GM21576 (cell line): Measurements from ENCODE around the gene AUTS2.

Source experiments
- ATAC-seq: cut with Tn5 transposase; IDR thresholded peaks from one replicate; pipeline ENCODE4 v1.9.1; 2021; ENCODE audit warnings: mild to moderate bottlenecking, moderate library complexity; ENCODE audit not compliant: unreplicated experiment

The AUTS2 gene

DNA sequence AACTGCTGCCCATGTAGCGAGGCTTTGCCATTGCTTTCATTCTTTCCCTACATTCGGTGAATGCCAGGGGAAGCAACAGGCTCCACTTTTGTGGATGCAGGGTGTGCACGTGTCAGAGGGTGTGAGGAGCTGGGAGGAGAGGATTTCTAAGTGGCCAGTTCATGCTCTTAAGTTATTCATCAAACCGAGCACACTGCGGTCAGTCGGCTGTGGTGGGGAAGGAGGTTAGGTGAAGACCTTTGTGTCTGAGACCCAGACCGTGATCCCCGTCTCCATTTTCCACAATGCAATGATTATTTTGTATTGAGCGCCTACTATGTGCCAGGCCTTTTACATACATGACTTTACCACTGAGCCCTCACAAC is 1095.0 kb downstream of the AUTS2 start:
- ATAC-seq = no peak

DNA sequence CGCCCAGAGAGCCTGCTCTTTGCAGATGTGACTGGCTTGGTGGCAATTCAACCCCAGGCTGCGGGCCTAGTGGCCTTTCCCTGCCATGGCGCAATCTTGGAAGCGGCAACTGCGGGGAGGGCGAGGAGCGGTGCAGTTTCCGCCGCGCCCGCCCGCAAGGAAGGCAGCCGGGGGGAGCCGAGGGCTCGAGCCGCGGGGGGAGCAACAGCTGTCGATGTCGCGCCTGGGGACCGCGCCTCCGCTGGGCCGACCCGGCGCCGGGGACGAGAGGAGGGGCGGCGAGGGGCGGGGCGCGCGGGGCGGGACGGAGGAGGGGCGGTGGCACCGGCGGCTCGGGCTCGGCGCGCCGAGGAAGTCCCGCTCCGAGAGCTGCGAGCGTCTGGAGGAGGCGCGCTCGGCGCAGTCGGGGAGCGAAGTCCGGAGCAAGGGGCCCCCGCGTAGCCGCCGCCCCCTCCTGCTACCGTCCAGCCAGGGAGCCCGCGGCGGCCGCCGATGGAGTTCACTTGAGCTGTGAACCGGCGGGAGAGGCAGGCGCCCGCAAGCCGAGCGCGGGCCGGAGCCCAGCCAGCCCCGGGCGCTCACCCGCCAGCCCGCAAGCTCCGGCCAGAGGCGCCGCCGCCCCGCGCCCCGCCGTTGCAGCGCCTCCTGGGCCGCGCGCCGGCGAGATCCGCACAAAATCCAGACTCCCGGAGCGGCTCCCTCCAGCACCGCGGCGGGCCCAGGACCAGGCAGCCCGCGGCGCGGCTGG is 1095.6 kb downstream of the AUTS2 start:
- ATAC-seq = peak; percentile 64

DNA sequence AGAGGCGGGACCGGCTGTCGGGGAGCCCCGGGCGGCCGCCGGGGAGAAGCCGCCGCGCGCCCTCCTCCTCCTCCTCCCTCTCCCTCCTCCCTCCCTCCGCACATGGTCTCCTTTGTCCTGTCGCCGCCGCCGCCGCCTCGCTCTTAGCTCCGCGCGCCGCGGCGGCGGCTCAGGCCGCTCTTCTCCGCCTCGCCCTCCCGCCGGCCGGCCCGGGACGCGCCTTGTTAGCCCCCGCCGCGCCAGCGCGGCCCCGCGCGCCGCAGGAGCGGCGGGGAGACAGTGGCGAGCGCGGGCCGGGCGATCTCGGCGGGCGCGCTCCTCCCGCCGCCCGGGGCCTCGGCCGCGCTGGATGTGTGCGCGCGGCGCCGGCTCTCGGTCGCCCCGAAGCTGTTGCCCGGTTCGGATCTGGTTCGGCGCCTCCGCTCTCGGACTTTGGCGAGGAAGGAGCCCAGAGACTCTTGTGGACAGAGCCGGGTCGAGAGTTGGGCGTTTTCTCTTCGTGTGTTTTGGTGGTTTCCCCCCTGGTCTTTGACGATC is 1096.2 kb downstream of the AUTS2 start:
- ATAC-seq = peak; percentile 31

DNA sequence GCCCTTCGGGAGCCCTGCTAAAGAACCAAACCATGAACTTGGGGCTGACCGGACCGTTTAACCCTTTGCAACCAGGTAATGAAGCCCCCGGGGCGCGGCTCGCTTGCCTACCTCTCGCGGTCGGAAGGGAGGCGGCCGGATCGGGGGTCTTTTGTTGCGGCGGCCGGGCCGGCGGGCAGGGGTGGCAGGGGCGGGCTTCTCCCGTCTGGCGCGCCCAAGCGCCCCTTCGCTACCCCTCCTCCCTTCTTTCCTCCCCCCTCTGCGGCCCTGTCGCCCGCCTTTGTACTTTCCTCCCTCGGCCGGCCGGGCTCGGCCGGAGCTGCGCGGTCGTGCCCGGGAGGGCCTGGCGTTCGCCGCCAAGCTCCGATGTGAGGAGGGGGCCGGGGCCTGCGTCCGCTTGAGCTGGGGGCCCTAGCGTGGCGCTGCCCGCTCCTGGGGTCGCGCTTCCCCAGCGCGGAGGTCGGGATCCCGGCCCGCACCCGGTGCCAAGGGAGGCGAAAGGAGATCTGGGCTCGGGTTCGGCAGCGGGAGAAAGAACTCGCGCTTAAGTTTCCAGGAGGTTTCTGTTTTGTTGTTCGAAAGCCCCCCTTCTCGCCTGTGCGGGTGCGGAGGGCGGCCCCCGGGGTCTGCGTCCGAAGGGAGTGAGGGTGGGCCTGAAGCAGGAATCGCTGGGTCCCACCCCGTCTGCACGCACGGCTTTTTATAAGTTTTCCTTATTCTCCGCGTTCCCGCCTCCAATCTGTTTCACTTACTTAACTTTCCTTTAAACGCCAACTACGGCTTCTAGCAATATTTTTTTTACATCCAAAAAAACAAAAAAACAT is 1096.9 kb downstream of the AUTS2 start:
- ATAC-seq = peak; percentile 4

DNA sequence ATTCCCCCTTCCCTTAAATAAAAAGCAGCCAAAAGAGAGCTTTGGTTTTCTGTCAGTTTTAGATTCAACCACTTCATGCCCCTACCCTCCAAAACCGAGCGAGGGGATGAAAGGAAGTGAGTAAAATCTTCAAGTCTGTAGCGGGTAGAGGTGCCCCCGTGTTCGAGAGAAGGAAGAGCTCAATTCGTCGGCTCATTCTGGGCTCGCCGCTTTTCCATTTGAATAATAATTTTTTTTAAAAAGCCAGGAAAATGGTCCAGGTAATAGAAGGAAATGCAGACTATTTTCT is 1097.5 kb downstream of the AUTS2 start:
- ATAC-seq = no peak

DNA sequence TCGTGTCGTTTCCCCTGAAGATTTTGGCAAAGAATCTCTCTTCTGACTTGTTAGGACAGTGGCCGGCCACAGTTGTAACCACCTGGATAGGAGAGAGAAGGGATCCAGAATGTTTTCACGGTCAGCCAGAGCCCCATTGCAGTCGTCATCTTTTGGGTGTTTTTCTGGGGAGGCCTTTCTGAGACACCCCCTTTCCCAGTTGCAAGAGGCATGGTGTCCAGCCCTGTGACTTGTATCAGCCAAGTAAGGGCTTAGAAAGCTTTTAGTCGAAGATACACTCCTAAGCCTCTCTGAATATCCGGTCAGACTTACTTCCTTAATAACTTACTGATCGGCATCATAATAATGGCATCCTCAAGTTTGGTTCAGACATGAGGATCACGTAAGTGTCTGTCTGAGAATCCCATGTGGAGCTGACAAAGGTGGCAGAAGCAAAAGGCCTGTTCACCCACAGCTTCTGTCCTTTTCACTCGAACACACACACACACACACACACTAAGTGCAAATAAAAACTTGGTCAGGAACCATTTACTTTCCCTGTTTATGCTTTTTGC is 1098.0 kb downstream of the AUTS2 start:
- no peak for ATAC-seq

DNA sequence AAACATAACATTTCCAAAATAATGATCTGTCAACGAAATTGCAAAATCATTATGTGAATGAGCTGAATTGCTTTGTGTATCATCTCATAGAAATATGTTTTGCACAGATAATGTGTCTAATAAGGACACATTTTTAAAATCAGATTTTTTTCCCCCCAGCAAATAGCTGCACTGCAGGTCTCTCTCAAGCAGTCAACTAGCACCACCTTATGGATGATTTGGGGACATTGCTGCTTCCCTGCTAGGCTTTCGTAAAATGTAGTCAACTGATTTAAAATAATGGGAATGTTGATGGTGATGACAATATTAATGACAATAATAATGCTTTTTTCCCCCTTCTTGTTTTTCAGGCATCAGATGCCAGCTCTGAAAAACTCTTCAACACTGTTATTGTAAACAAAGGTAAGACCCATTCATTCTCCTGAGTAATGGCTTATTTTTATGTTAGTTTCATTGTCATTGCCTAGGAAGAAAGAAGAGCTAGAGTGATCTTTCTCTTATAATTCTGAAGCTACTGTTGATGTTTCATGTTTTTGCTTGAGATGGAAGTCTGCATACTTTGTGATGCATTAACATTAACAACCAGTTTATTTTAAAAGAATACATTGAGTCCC is 1100.1 kb downstream of the AUTS2 start:
- ATAC-seq = no peak

DNA sequence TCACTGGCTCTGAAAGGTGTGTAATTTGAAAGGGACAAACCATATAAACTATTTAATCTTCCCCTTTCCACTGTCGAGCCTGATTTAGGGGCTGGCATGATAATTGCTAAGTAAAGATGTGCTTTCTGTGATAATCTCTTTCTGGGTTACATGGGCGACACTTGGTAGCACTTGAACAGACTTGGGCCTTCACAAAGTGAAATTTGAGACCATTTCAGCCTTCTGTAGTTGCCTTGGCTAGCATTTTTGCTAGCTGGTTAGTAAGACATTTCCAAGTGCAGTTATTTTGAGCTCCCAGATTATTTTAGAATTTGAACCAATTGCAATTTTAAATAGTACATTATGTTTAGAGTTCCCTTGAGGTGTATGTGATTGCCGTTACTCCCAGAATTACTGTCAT is 1101.0 kb downstream of the AUTS2 start:
- no peak for ATAC-seq

DNA sequence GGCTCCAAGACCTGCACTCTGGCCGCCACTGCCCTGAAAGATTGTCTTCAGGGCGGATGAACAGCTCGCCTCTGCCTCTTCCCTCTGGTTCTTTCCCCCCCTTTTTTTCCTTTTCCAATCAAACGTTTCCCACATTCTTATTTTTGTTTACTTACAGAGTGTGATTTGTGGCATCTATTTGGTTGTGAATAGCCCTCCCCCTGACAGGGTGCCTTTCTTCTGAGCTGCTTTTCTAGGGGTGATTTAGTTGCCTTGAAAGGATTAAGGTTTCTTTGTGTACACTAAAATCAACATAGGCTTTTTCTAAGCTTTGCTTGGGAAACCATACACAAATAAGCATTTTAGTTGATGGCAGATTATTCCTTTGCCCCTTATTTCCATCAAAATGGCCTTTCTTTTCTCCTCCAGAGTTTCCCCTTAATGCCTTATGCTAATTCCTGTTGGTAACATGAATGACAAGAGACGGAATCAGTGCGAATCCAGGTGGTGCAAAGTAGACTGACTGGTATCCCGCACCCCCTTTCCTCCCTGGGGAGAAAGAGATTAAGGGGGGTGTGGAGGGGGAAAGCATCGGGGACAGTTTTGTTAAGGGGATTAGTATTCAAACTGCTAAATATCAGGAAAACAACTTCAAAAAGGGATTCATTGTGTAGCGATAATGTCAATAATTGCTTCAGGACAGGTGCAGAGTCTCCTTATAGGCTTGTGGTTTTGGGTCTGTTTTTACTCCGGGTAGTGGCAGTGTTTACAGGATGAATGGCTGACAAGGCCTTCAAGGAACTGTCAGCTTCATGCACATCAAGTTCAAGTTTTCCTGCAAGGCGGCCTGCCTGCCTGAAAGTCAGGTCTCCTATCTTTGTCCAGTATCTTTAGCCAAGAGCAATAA is 1102.0 kb downstream of the AUTS2 start:
- ATAC-seq = no peak

DNA sequence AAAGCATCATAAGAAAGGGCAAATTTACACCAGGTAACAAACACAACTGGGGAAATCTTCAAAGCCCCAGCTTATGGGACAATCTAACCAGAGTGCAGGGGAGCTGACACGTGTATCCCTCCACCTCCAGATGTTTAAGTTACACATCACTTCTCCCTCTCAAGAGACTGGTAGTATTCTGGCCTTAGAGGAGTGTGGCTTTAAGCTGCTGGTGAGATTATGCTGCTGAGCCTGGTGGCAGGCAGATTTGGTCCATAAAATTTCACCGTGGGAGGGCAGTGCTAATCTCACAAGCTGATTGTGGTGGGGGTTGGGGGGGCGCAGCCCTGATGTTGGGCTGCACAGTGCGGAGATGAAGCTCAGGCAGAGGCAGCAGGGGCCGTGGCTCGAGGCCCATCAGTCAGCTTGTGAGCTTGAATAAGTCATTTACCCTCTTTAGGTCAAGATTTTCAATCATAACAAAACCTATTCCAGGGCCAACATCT is 1102.7 kb downstream of the AUTS2 start:
- no peak for ATAC-seq

DNA sequence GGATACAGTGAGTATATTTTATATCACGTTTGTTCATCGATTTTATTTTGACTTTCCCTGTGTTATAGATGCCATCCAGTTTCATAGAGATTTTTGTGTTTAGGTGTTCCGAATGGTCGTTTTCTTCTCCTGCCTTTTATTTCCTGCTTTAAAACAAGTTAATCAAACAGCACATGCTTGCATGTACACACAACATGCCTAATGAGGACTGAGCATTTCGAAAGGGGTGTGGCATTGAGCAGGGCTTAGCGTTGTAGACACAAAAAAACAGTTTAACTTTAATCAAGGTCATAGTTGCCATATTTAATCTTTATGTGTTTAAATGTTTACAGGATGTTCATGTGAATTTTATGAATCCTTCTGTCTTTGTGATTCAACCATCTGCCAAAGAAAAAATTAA is 1103.2 kb downstream of the AUTS2 start:
- no peak for ATAC-seq

DNA sequence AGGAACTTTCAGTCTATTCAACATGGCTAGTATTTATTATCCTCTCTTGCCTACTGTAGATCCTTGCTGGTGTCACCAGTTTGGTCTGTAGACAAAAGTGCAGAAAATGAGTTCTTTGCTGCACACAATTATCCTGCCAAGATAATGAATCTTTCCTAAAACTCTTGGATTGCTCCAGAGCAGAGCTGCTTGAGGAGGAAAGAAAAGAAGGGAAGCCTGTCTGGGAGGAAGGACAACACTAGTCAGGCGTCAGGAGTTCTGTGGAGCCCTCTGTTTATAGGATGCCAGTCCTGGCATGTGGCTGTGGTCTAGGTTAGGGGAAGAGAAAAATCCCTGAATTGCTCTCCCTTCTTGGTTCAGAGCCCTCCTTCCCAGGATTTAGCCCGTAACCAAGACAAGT is 1103.7 kb downstream of the AUTS2 start:
- no peak for ATAC-seq

DNA sequence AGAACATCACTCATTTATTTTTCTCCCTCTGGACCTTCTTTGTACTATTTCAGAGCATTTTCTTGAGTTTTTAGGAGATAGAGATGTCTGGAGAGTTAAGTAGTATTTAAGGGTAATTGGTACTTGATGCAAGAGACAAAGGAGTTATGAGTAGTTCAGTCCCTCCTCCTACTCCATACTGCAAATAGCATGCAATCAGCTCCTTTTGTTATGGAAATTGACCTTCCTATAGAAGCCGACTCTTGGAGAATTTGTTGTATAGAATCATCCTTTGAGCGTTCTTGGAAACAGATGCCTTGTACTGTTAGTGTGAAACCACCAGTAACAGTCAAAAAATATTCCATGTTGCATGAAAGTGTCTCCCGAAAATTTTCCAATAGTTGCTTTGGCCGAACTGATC is 1105.5 kb downstream of the AUTS2 start:
- no peak for ATAC-seq

DNA sequence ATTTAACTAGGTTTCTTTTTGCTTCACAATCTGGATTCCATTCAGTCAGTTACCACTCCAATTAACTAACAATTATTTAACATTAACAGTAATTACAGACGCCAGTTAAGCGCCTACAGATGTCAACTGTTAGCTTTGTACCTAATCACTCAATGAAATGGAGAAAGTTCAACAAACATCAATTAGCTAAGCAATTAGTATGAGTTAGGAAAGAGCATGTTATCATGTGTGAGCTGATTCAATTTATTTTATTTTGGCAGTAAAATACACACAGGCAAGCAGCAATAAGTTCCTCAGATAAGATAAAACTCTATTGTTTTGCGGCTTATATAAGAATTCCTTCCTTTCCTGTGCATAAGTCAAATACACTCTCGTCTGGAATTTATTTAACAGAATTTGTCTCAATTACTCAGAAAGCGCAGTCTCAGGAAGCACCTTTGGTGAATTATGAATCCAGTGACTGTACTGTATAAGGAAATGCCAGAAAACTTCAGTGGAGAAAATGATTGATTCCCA is 1106.6 kb downstream of the AUTS2 start:
- no peak for ATAC-seq

DNA sequence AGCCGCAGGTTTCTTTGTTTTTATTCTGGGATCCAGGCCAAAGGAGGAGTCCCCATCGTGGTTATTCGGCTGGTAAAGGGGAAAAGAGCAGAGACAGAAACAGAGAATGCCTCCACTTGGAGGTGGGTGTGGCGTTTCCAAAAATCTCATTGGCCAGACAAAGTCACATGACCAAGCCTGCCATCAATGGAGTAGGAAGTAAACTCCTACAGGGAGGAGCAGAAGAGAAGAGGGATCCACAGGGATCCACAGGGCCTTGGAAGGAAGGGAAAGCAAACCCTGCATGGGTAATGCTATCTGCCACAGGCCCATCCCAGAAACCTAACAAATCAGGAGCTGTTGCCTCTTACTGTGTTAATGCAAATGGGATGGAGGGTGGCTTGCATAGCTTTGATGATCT is 1107.9 kb downstream of the AUTS2 start:
- ATAC-seq = no peak

DNA sequence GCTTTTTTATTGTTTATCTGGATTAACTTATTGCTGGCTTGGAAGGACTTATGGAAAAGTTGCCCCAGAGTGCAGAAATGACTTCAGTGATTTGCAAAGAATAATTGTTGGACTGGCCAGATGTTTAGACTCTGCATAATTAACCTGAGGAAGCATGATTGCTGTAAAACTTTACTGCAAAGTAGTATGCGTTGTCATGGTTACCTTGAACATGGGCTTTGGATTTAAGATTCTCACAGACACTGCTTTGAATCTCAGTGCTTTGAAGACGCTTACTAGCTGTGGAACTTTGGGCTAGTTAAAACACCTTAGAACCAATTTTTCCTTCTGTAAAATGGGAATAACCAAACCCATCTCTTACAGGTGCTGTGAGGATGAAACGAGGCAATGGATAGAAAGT is 1108.4 kb downstream of the AUTS2 start:
- ATAC-seq = no peak

DNA sequence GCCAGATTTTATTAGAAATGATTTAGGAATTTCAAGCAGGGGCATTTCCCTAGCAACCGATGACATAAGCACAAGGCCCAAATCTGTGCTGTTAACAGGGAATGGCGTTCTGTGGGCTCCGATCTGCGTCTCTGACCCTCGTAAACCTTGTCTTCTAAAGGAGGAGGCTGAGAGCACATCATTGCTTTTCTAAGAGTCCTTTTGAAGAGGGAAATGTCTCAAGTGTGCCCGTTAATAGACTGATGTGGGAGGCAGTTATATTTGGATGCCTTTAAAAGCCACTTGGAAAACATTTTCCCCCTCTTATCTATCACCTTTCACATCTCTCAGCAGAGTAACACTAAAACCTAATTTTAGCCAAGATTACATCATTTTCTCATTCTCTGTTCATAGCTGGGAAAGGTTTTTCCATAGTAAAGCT is 1109.6 kb downstream of the AUTS2 start:
- ATAC-seq = no peak

DNA sequence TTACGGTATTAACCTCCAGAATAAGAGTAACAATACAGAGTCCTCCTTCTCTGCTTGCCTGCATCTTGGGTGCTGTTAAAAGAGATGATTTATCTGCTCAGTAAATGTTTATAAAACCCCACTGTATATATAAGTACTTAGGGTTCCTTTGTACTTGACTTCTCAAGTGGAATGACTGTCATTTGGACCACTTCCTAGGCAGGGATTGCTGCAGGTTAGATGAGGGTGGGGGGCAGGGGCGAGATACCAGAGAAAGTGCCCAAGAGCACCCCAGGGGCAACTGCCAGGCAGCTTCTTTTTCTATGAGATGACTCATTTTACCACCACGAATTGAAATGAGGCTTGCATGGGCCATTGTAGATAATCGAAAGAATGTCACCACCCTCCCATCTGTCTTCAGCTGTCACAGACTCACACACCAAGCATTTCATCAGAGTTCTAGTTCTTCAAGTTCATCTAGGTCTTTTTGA is 1111.8 kb downstream of the AUTS2 start:
- no peak for ATAC-seq

DNA sequence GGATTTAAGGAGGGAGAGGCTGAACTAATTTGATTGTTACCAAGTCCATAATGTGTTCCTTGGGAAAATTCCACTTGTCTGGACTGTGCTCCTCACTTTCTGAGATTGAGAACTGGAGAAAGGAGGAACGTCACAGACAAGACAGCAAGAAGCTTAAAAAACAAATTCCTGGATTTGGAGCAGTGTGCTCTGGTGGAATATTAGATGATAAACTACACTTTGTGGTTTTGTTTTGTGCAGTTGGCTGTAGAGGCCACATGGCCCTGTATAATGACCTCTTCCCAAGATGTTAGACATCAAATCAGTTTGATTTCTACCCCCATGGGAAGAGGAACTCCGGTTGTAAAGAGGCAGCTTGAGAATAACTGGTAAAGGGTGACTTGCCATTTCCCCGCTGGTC is 1112.4 kb downstream of the AUTS2 start:
- no peak for ATAC-seq

DNA sequence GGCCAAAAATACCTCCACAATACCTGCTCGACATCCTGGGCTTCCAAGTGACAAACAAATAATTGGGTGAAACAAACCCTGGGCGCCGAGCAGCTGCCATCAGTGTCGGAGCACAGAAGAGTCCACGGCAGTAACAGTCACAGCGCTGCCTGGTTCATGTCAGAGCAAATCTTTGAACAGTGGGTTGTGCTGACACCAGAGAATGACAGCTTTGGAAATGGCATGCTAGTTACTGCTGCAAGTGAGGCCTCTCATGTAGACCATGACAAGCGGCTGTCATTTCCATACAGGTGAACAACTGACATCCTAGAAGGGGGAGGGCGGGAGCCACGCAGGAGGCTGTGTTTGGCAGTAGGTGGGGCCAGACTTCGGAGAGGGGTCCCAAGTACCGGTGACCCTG is 1113.2 kb downstream of the AUTS2 start:
- ATAC-seq = no peak
